GM23338 (cell line): Measurements from ENCODE around the gene PHYH. TPM values are rescaled to one million over a fixed set of nuclear protein-coding genes. Genes with fewer than 3 reads are reported as not detected.

Experiments used
- ATAC-seq: fragments of 200-7000 bp; cut with Tn5 transposase; 3 replicates; pipeline ENCODE4 v1.9.1; 2020
- DNase-seq: peaks from one replicate; pipeline ENCODE4 v3.0.0-alpha.2; 2015; ENCODE audit warnings: low spot score
- H2AFZ ChIP-seq: fragments of 200-600 bp; sonication (generic); 2 replicates; pipeline ENCODE4 v1.8.0; 2016; ENCODE audit warnings: antibody characterized with exemption, mild to moderate bottlenecking, moderate library complexity
- H3F3A ChIP-seq: fragments of 200-600 bp; sonication (generic); replicated peaks from 2 replicates; pipeline ENCODE4 v1.8.0; 2017; ENCODE audit warnings: antibody characterized with exemption, mixed run types, low read depth
- H3K27ac ChIP-seq: fragments of 200-600 bp; sonication (generic); 2 replicates; pipeline ENCODE4 v1.6.1; 2016; ENCODE audit warnings: low read depth
- H3K27me3 ChIP-seq: fragments of 200-600 bp; sonication (generic); 2 replicates; pipeline ENCODE4 v1.8.0; 2016; ENCODE audit warnings: mild to moderate bottlenecking, mixed run types, moderate library complexity; ENCODE audit not compliant: insufficient read depth
- H3K36me3 ChIP-seq: fragments of 200-600 bp; sonication (generic); 2 replicates; pipeline ENCODE4 v1.8.0; 2016; ENCODE audit warnings: mild to moderate bottlenecking; ENCODE audit not compliant: insufficient read depth
- H3K4me1 ChIP-seq: fragments of 200-600 bp; sonication (generic); 2 replicates; pipeline ENCODE4 v1.8.0; 2016; ENCODE audit warnings: mild to moderate bottlenecking, moderate library complexity; ENCODE audit not compliant: insufficient read depth
- H3K4me2 ChIP-seq: fragments of 200-600 bp; sonication (generic); 2 replicates; pipeline ENCODE4 v1.7.1; 2017; ENCODE audit warnings: mixed run types
- H3K4me3 ChIP-seq: fragments of 200-600 bp; sonication (generic); 2 replicates; pipeline ENCODE4 v1.6.1; 2016; ENCODE audit warnings: mixed run types
- H3K79me2 ChIP-seq: fragments of 200-600 bp; sonication (generic); replicated peaks from 2 replicates; pipeline ENCODE4 v1.8.0; 2017; ENCODE audit warnings: mild to moderate bottlenecking; ENCODE audit not compliant: insufficient read depth
- H3K9me2 ChIP-seq: fragments of 200-600 bp; sonication (generic); 2 replicates; pipeline ENCODE4 v1.8.0; 2017; ENCODE audit not compliant: insufficient read depth
- H4K20me1 ChIP-seq: fragments of 200-600 bp; sonication (generic); replicated peaks from 2 replicates; pipeline ENCODE4 v1.8.0; 2017; ENCODE audit warnings: mild to moderate bottlenecking; ENCODE audit not compliant: insufficient read depth
- H3K27ac Mint-ChIP-seq: 2 replicates; pipeline ENCODE4 v1.8.0; 2020; ENCODE audit warnings: inconsistent platforms, mild to moderate bottlenecking, moderate library complexity, mixed read lengths
- H3K27me3 Mint-ChIP-seq: 3 replicates; pipeline ENCODE4 v1.8.0; 2022; ENCODE audit warnings: low read depth, mild to moderate bottlenecking, moderate library complexity, mixed read lengths, inconsistent platforms; ENCODE audit not compliant: insufficient read depth, poor library complexity
- H3K36me3 Mint-ChIP-seq: 3 replicates; pipeline ENCODE4 v1.8.0; 2021; ENCODE audit warnings: low read depth, mild to moderate bottlenecking, inconsistent platforms, moderate library complexity, mixed read lengths
- H3K4me1 Mint-ChIP-seq: 3 replicates; pipeline ENCODE4 v1.8.0; 2020; ENCODE audit warnings: mild to moderate bottlenecking, inconsistent platforms, mixed read lengths
- H3K4me3 Mint-ChIP-seq: 3 replicates; pipeline ENCODE4 v1.8.0; 2021; ENCODE audit warnings: moderate library complexity, mild to moderate bottlenecking, inconsistent platforms, mixed read lengths
- H3K9me3 Mint-ChIP-seq: 3 replicates; pipeline ENCODE4 v1.8.0; 2020; ENCODE audit warnings: moderate library complexity, mild to moderate bottlenecking, inconsistent platforms, mixed read lengths
- EZH2phosphoT487 ChIP-seq: fragments of 200-600 bp; sonication (generic); IDR thresholded peaks from one replicate; pipeline ENCODE4 v1.8.1; 2018; ENCODE audit warnings: antibody characterized with exemption; ENCODE audit not compliant: unreplicated experiment
- JUNB ChIP-seq: IDR thresholded peaks from one replicate; pipeline ENCODE4 v1.6.1; 2016; ENCODE audit warnings: antibody characterized with exemption; ENCODE audit not compliant: unreplicated experiment
- NANOG ChIP-seq: IDR thresholded peaks from 2 replicates; pipeline ENCODE4 v1.6.1; 2016; ENCODE audit warnings: antibody characterized with exemption, borderline replicate concordance
- POLR2AphosphoS5 ChIP-seq: IDR thresholded peaks from 2 replicates; pipeline ENCODE4 v1.6.1; 2016; ENCODE audit warnings: antibody characterized with exemption, low read depth
- STAT1 ChIP-seq: IDR thresholded peaks from one replicate; pipeline ENCODE4 v1.6.1; 2016; ENCODE audit warnings: antibody characterized with exemption; ENCODE audit not compliant: unreplicated experiment
- ZNF114 ChIP-seq: fragments of 250-450 bp; sonication (Bioruptor Pico); IDR thresholded peaks from 2 replicates; pipeline ENCODE4 v1.5.0; 2020; ENCODE audit warnings: mild to moderate bottlenecking, moderate library complexity
- ZNF331 ChIP-seq: fragments of 250-450 bp; sonication (Bioruptor Pico); IDR thresholded peaks from 2 replicates; pipeline ENCODE4 v1.5.0; 2020; ENCODE audit warnings: low read depth, mild to moderate bottlenecking, moderate library complexity
- polyA plus RNA-seq: library from polyadenylated mRNA; unstranded; fragments of >200 nt; fragmentation: Nextera tagmentation; extraction: Ambion mirVana; gene quantifications from 2 replicates; pipeline ENCODE4 v1.2.1, GENCODE V29; 2016
- total RNA-seq: library from RNA; depleted of rRNA; stranded (reverse); fragments of >200 nt; shearing (Covaris generic); gene quantifications from 2 replicates; pipeline ENCODE4 v1.2.3, GENCODE V29; 2014
- TF ChIP-seq, protein P1 (sequence below), 2 experiments: fragments of 200-600 bp in 1 of 2; sonication (generic) in 1 of 2; conservative IDR thresholded peaks; 2 replicates each; pipeline versions ENCODE4 v1.5.1 to v1.6.1; 2016 to 2017; ENCODE audit warnings: antibody characterized with exemption in 2 of 2, low read depth in 2 of 2, mild to moderate bottlenecking in 2 of 2, moderate library complexity in 1 of 2
- TF ChIP-seq, protein P2 (sequence below): fragments of 250-450 bp; sonication (Bioruptor Pico); IDR thresholded peaks from 2 replicates; pipeline ENCODE4 v1.5.0; 2020; ENCODE audit warnings: mild to moderate bottlenecking, moderate library complexity
- TF ChIP-seq, protein P3 (sequence below): IDR thresholded peaks from 2 replicates; pipeline ENCODE4 v1.6.1; 2016; ENCODE audit warnings: antibody characterized with exemption

Gene PHYH
- total and polyA plus RNA-seq, 2 experiments from 2014 or later: 10.9 to 29.8 TPM

DNA sequence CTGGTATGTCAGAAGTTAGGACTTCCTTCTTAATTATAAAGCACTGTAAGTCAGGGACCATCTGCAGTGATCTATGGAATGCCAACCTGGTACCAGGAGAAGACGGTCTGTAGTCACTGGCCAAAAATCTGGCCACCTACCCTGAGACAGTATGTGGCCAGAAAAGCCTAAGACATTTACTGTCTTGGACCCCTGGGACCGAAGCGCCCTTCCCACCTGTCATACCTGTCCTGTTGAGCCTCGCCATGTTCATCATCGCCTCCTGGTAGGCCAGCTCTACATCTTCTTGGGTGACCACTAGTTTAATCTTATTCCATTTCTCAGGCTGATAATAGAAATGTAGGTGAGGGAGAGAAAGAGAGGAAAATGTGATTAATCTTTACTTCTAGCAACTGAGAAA, 28.3 kb upstream of the PHYH start:
- ATAC-seq: no peak
- Mint-ChIP-seq H3K36me3 (peaks cover 100% of the 10 kb centered on the region), H3K9me3 (no peaks in the 10 kb centered on the region; the same call in 2 of the 3 replicates), H3K4me3 (no peak overlapping the region), H3K4me1 (peaks cover 27% of the 10 kb centered on the region), H3K27ac (peak overlapping the region; percentile 10; the same call in 1 of the 2 replicates), H3K27me3 (peaks cover 14% of the 10 kb centered on the region)
- Histone ChIP-seq H3K4me3 (no peak overlapping the region), H4K20me1 (peaks cover 74% of the 10 kb centered on the region), H3K9me2 (no peaks in the 10 kb centered on the region), H3K4me1 (peaks cover 12% of the 10 kb centered on the region), H3K79me2 (peaks cover 56% of the 10 kb centered on the region), H3K4me2 (no peak overlapping the region), H3K27me3 (no peaks in the 10 kb centered on the region), H3K36me3 (peaks cover 93% of the 10 kb centered on the region), H3K27ac (peak overlapping the region; percentile 30), H3F3A (peaks cover 70% of the 10 kb centered on the region), H2AFZ (no peak overlapping the region)
- TF ChIP-seq ZNF331 (CRISPR knock-in tag) (no peak), STAT1 (no peak), POLR2AphosphoS5 (no peak), NANOG (no peak), EZH2phosphoT487 (no peak), JUNB (no peak), ZNF114 (CRISPR knock-in tag) (no peak)
- TF ChIP-seq, protein P1, sequence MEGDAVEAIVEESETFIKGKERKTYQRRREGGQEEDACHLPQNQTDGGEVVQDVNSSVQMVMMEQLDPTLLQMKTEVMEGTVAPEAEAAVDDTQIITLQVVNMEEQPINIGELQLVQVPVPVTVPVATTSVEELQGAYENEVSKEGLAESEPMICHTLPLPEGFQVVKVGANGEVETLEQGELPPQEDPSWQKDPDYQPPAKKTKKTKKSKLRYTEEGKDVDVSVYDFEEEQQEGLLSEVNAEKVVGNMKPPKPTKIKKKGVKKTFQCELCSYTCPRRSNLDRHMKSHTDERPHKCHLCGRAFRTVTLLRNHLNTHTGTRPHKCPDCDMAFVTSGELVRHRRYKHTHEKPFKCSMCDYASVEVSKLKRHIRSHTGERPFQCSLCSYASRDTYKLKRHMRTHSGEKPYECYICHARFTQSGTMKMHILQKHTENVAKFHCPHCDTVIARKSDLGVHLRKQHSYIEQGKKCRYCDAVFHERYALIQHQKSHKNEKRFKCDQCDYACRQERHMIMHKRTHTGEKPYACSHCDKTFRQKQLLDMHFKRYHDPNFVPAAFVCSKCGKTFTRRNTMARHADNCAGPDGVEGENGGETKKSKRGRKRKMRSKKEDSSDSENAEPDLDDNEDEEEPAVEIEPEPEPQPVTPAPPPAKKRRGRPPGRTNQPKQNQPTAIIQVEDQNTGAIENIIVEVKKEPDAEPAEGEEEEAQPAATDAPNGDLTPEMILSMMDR (conservative IDR thresholded peaks at IDR 0.05; ENCODE audit: low read depth in 2 of 2): no peak
- TF ChIP-seq, protein P2, sequence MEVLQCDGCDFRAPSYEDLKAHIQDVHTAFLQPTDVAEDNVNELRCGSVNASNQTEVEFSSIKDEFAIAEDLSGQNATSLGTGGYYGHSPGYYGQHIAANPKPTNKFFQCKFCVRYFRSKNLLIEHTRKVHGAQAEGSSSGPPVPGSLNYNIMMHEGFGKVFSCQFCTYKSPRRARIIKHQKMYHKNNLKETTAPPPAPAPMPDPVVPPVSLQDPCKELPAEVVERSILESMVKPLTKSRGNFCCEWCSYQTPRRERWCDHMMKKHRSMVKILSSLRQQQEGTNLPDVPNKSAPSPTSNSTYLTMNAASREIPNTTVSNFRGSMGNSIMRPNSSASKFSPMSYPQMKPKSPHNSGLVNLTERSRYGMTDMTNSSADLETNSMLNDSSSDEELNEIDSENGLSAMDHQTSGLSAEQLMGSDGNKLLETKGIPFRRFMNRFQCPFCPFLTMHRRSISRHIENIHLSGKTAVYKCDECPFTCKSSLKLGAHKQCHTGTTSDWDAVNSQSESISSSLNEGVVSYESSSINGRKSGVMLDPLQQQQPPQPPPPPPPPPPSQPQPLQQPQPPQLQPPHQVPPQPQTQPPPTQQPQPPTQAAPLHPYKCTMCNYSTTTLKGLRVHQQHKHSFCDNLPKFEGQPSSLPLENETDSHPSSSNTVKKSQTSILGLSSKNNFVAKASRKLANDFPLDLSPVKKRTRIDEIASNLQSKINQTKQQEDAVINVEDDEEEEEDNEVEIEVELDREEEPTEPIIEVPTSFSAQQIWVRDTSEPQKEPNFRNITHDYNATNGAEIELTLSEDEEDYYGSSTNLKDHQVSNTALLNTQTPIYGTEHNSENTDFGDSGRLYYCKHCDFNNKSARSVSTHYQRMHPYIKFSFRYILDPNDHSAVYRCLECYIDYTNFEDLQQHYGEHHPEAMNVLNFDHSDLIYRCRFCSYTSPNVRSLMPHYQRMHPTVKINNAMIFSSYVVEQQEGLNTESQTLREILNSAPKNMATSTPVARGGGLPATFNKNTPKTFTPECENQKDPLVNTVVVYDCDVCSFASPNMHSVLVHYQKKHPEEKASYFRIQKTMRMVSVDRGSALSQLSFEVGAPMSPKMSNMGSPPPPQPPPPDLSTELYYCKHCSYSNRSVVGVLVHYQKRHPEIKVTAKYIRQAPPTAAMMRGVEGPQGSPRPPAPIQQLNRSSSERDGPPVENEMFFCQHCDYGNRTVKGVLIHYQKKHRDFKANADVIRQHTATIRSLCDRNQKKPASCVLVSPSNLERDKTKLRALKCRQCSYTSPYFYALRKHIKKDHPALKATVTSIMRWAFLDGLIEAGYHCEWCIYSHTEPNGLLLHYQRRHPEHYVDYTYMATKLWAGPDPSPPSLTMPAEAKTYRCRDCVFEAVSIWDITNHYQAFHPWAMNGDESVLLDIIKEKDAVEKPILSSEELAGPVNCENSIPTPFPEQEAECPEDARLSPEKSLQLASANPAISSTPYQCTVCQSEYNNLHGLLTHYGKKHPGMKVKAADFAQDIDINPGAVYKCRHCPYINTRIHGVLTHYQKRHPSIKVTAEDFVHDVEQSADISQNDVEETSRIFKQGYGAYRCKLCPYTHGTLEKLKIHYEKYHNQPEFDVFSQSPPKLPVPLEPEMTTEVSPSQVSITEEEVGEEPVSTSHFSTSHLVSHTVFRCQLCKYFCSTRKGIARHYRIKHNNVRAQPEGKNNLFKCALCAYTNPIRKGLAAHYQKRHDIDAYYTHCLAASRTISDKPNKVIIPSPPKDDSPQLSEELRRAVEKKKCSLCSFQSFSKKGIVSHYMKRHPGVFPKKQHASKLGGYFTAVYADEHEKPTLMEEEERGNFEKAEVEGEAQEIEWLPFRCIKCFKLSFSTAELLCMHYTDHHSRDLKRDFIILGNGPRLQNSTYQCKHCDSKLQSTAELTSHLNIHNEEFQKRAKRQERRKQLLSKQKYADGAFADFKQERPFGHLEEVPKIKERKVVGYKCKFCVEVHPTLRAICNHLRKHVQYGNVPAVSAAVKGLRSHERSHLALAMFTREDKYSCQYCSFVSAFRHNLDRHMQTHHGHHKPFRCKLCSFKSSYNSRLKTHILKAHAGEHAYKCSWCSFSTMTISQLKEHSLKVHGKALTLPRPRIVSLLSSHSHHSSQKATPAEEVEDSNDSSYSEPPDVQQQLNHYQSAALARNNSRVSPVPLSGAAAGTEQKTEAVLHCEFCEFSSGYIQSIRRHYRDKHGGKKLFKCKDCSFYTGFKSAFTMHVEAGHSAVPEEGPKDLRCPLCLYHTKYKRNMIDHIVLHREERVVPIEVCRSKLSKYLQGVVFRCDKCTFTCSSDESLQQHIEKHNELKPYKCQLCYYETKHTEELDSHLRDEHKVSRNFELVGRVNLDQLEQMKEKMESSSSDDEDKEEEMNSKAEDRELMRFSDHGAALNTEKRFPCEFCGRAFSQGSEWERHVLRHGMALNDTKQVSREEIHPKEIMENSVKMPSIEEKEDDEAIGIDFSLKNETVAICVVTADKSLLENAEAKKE (CRISPR knock-in tag): no peak
- TF ChIP-seq, protein P3, sequence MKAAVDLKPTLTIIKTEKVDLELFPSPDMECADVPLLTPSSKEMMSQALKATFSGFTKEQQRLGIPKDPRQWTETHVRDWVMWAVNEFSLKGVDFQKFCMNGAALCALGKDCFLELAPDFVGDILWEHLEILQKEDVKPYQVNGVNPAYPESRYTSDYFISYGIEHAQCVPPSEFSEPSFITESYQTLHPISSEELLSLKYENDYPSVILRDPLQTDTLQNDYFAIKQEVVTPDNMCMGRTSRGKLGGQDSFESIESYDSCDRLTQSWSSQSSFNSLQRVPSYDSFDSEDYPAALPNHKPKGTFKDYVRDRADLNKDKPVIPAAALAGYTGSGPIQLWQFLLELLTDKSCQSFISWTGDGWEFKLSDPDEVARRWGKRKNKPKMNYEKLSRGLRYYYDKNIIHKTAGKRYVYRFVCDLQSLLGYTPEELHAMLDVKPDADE: no peak
- DNase-seq: no peak
